Astrocyte (in vitro differentiated cells and primary cell): ENCODE results near the gene ME3. TPM values are rescaled to one million over a fixed set of nuclear protein-coding genes. Genes with fewer than 3 reads are reported as not detected.
A peak's percentile ranks its signal among the peaks of the same experiment; 100 is the strongest.

Source experiments
- DNase-seq: peaks from one replicate; pipeline ENCODE4 v3.0.0-alpha.2; 2010; ENCODE audit warnings: low read depth
- FAIRE-seq: peaks from 2 replicates; lab custom pipeline; 2011; peaks lifted over from hg19 to GRCh38; lab: Jason Lieb, UNC
- H2AFZ ChIP-seq: 2 replicates; pipeline ENCODE4 v1.6.0; 2012; ENCODE audit warnings: low read depth, low read length, inconsistent platforms
- H3K27ac ChIP-seq: 2 replicates; pipeline ENCODE4 v1.5.1; 2011; ENCODE audit warnings: low read depth, low read length, inconsistent platforms
- H3K27me3 ChIP-seq: 2 replicates; pipeline ENCODE4 v1.6.0; 2011; ENCODE audit warnings: low read length, inconsistent platforms; ENCODE audit not compliant: insufficient read depth
- H3K36me3 ChIP-seq: 2 replicates; pipeline ENCODE4 v1.5.1; 2011; ENCODE audit warnings: low read length, inconsistent platforms; ENCODE audit not compliant: insufficient read depth
- H3K4me1 ChIP-seq: 2 replicates; pipeline ENCODE4 v1.5.1; 2011; ENCODE audit warnings: low read length, inconsistent platforms; ENCODE audit not compliant: insufficient read depth
- H3K4me2 ChIP-seq: 2 replicates; pipeline ENCODE4 v1.6.0; 2012; ENCODE audit warnings: low read length, inconsistent platforms
- H3K4me3 ChIP-seq: 2 replicates; pipeline ENCODE4 v1.5.1; 2011; ENCODE audit warnings: low read depth, mild to moderate bottlenecking, low read length, inconsistent platforms; ENCODE audit not compliant: insufficient read depth
- H3K79me2 ChIP-seq: 2 replicates; pipeline ENCODE4 v1.6.0; 2012; ENCODE audit warnings: mild to moderate bottlenecking, low read length, inconsistent platforms; ENCODE audit not compliant: insufficient read depth
- H3K9ac ChIP-seq: 2 replicates; pipeline ENCODE4 v1.6.0; 2012; ENCODE audit warnings: mild to moderate bottlenecking, low read length, inconsistent platforms
- H3K9me3 ChIP-seq: 2 replicates; pipeline ENCODE4 v1.5.1; 2012; ENCODE audit warnings: low read depth, mild to moderate bottlenecking, low read length, inconsistent platforms; ENCODE audit not compliant: insufficient read depth
- H4K20me1 ChIP-seq: 2 replicates; pipeline ENCODE4 v1.6.0; 2012; ENCODE audit warnings: low read length, inconsistent platforms; ENCODE audit not compliant: insufficient read depth
- H3K27ac Mint-ChIP-seq: one replicate; pipeline ENCODE4 v1.8.0; 2021; ENCODE audit warnings: mild to moderate bottlenecking, mixed read lengths; ENCODE audit not compliant: unreplicated experiment
- H3K27me3 Mint-ChIP-seq: one replicate; pipeline ENCODE4 v1.8.0; 2021; ENCODE audit warnings: low read depth, mixed read lengths; ENCODE audit not compliant: unreplicated experiment
- H3K36me3 Mint-ChIP-seq: one replicate; pipeline ENCODE4 v1.8.0; 2021; ENCODE audit warnings: low read depth, mixed read lengths; ENCODE audit not compliant: unreplicated experiment
- H3K4me1 Mint-ChIP-seq: one replicate; pipeline ENCODE4 v1.8.0; 2021; ENCODE audit warnings: low read depth, mixed read lengths; ENCODE audit not compliant: unreplicated experiment
- H3K4me3 Mint-ChIP-seq: one replicate; pipeline ENCODE4 v1.8.0; 2021; ENCODE audit warnings: mild to moderate bottlenecking, moderate library complexity, mixed read lengths; ENCODE audit not compliant: unreplicated experiment
- H3K9me3 Mint-ChIP-seq: one replicate; pipeline ENCODE4 v1.8.0; 2021; ENCODE audit warnings: mild to moderate bottlenecking, mixed read lengths; ENCODE audit not compliant: unreplicated experiment
- EZH2 ChIP-seq: IDR thresholded peaks from 2 replicates; pipeline ENCODE4 v1.6.1; 2012; ENCODE audit warnings: mild to moderate bottlenecking, low read length, inconsistent platforms; ENCODE audit not compliant: insufficient read depth
- total RNA-seq: library from RNA; stranded (reverse); gene quantifications from 2 replicates; pipeline ENCODE4 v1.2.1, GENCODE V29; 2021
- TF ChIP-seq, protein P1 (sequence below): IDR thresholded peaks from 2 replicates; pipeline ENCODE4 v1.5.1; 2011; ENCODE audit warnings: low read depth, mild to moderate bottlenecking, inconsistent platforms, low read length, moderate library complexity; ENCODE audit not compliant: insufficient read depth

Gene ME3
- total RNA-seq, 1 donor from 2014 or later: 28.6 TPM

DNA sequence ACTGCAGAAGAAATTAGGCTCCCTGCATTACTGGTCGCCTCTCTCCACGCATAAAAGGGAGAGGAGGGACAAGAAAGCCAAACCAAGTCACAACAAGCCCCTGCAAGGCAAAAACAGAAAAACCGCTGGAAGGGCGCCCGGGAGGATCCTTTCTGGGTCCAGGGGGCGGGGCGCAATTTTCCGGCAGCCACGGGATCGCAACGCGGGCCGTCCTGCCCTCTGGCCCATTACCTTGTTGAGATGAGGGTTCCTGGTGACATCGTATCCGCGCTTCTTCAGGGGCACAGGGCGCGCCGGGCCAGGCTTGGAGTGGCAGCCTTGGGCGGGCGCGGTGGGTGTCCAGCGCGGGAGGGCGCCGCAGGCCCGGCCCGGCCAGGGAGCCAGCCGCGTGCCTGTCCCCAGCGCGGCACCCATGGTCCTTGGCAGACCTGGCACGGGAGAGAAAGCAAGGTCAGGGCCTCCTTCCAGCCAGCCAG lies 847 bp downstream of the ME3 start:
- no peak for DNase-seq
- H3K4me3 Mint-ChIP-seq: peak overlapping the region; percentile 87
- Histone ChIP-seq H3K79me2 (no peaks in the 10 kb centered on the region), H3K9me3 (no peaks in the 10 kb centered on the region), H3K4me2 (peak overlapping the region; percentile 92), H2AFZ (peak overlapping the region; percentile 88), H3K4me1 (peaks cover 9% of the 10 kb centered on the region), H3K27me3 (no peaks in the 10 kb centered on the region), H3K9ac (peak overlapping the region; percentile 85), H4K20me1 (no peaks in the 10 kb centered on the region), H3K27ac (peak overlapping the region; percentile 70), H3K36me3 (no peaks in the 10 kb centered on the region), H3K4me3 (peak overlapping the region; percentile 81)
- H3K36me3 Mint-ChIP-seq: no peaks in the 10 kb centered on the region
- H3K27ac Mint-ChIP-seq: peak overlapping the region; percentile 26
- H3K9me3 Mint-ChIP-seq: peaks cover 2% of the 10 kb centered on the region
- H3K27me3 Mint-ChIP-seq: no peaks in the 10 kb centered on the region
- no peak for TF ChIP-seq EZH2
- TF ChIP-seq, protein P1, sequence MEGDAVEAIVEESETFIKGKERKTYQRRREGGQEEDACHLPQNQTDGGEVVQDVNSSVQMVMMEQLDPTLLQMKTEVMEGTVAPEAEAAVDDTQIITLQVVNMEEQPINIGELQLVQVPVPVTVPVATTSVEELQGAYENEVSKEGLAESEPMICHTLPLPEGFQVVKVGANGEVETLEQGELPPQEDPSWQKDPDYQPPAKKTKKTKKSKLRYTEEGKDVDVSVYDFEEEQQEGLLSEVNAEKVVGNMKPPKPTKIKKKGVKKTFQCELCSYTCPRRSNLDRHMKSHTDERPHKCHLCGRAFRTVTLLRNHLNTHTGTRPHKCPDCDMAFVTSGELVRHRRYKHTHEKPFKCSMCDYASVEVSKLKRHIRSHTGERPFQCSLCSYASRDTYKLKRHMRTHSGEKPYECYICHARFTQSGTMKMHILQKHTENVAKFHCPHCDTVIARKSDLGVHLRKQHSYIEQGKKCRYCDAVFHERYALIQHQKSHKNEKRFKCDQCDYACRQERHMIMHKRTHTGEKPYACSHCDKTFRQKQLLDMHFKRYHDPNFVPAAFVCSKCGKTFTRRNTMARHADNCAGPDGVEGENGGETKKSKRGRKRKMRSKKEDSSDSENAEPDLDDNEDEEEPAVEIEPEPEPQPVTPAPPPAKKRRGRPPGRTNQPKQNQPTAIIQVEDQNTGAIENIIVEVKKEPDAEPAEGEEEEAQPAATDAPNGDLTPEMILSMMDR: no peak
- no peak for FAIRE-seq
- H3K4me1 Mint-ChIP-seq: peaks cover 26% of the 10 kb centered on the region

DNA sequence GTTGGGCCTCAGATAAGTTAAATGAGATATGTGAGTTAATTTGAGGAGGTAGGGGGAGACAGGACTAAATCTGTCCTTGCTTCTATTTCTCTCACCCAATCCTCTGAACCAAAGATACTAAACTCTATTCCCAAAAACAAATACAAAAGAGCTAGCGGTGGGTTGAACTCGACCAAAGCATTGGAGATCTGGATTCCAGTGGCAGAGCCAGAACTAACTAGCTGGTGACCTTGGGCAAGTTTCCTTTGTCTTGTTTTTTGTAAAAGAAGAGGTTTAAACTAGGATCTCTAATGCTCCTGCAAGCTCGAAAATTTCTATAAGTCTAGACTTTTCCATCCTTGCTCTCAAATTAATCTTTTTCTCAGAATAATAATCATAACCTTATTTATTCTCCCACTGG lies 1.5 kb downstream of the ME3 start:
- Histone ChIP-seq H3K36me3 (no peaks in the 10 kb centered on the region), H4K20me1 (no peaks in the 10 kb centered on the region), H3K27ac (no peak overlapping the region), H3K27me3 (no peaks in the 10 kb centered on the region), H3K9me3 (no peaks in the 10 kb centered on the region), H3K79me2 (no peaks in the 10 kb centered on the region), H3K4me3 (peak overlapping the region; percentile 81), H3K9ac (peak overlapping the region; percentile 85), H3K4me1 (peaks cover 9% of the 10 kb centered on the region), H3K4me2 (peak overlapping the region; percentile 92), H2AFZ (no peak overlapping the region)
- H3K4me1 Mint-ChIP-seq: peaks cover 25% of the 10 kb centered on the region
- no peak for DNase-seq
- no peaks in the 10 kb centered on the region for H3K27me3 Mint-ChIP-seq
- no peak for FAIRE-seq
- peaks cover 2% of the 10 kb centered on the region for H3K9me3 Mint-ChIP-seq
- H3K36me3 Mint-ChIP-seq: no peaks in the 10 kb centered on the region
- H3K4me3 Mint-ChIP-seq: peak overlapping the region; percentile 87
- TF ChIP-seq, protein P1: no peak
- no peak for TF ChIP-seq EZH2
- H3K27ac Mint-ChIP-seq: peak overlapping the region; percentile 26

DNA sequence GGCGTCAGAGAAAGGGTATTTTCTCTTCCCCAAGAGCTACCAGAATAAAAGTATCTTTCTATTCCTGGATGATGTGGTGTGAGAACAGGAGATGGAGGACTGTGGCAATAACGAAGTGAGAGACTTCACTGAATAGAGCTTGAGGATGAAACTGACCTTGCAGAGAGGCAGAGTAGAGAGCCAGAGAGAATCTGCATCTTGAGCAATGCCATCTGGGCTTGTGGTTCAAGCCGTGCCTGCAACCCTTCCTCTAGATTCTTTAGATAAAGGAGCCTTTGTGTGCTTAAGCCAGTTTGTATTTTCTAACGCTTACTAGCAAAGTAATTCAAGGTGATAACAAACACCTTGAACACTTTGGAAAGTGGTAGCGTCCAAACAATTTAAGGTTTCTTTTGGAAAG lies 2.2 kb downstream of the ME3 start:
- Mint-ChIP-seq H3K36me3 (peaks cover 5% of the 10 kb centered on the region), H3K27me3 (no peaks in the 10 kb centered on the region), H3K27ac (no peak overlapping the region), H3K4me3 (peak overlapping the region; percentile 87), H3K4me1 (peaks cover 31% of the 10 kb centered on the region), H3K9me3 (peaks cover 7% of the 10 kb centered on the region)
- Histone ChIP-seq H3K9ac (no peak overlapping the region), H3K79me2 (no peaks in the 10 kb centered on the region), H4K20me1 (no peaks in the 10 kb centered on the region), H3K9me3 (no peaks in the 10 kb centered on the region), H3K4me1 (peaks cover 9% of the 10 kb centered on the region), H3K4me2 (peak overlapping the region; percentile 92), H3K27me3 (no peaks in the 10 kb centered on the region), H3K27ac (no peak overlapping the region), H2AFZ (no peak overlapping the region), H3K36me3 (no peaks in the 10 kb centered on the region), H3K4me3 (no peak overlapping the region)
- DNase-seq (no peak), FAIRE-seq (no peak)
- TF ChIP-seq, protein P1: no peak
- no peak for TF ChIP-seq EZH2
